SK-N-SH (cell line): Measurements from ENCODE around the gene MFAP4. TPM values are rescaled to one million over a fixed set of nuclear protein-coding genes. Genes with fewer than 3 reads are reported as not detected.
A peak's percentile ranks its signal among the peaks of the same experiment; 100 is the strongest.

ENCODE experiments used
- CTCF ChIA-PET: fragments of 300-600, 350-600 bp; formaldehyde crosslinking; extraction: SDS; loops from one replicate; lab custom pipeline; 2021; lab: Yijun Ruan, JAX
- POLR2A ChIA-PET: fragments of 350-600 bp; sonication (Branson Sonifier 250); formaldehyde crosslinking; extraction: SDS; loops from one replicate; lab custom pipeline; 2020; ENCODE audit warnings: antibody characterized with exemption, inconsistent platforms; lab: Yijun Ruan, JAX
- DNase-seq: peaks from one replicate; pipeline ENCODE4 v3.0.0; 2012
- H2AFZ ChIP-seq: fragments of 200-600 bp; sonication (generic); 2 replicates; pipeline ENCODE4 v1.8.1; 2016; ENCODE audit warnings: antibody characterized with exemption, mild to moderate bottlenecking, low read depth
- H3F3A ChIP-seq: fragments of 200-600 bp; sonication (generic); replicated peaks from 2 replicates; pipeline ENCODE3; 2016; ENCODE audit warnings: antibody characterized with exemption, mild to moderate bottlenecking; ENCODE audit not compliant: insufficient read depth
- H3K27ac ChIP-seq, 2 experiments: fragments of 200-500 bp in 1 of 2; fragments of 200-600 bp in 1 of 2; sonication (Bioruptor generic) in 1 of 2; sonication (generic), shearing (Covaris generic) in 1 of 2; 2 replicates each; pipeline versions ENCODE4 v1.5.1 to v1.6.1; 2014 to 2016; ENCODE audit warnings: low read depth in 2 of 2, inconsistent platforms in 1 of 2, low read length in 1 of 2, mild to moderate bottlenecking in 1 of 2, mixed read lengths in 1 of 2
- H3K27me3 ChIP-seq: fragments of 200-600 bp; sonication (generic), shearing (Covaris generic); 2 replicates; pipeline ENCODE4 v1.6.1; 2016; ENCODE audit warnings: mixed run types; ENCODE audit not compliant: insufficient read depth
- H3K36me3 ChIP-seq, 2 experiments: fragments of 200-500 bp in 1 of 2; fragments of 200-600 bp in 1 of 2; sonication (Bioruptor generic) in 1 of 2; sonication (generic) in 1 of 2; replicated peaks in 1 of 2; 2 replicates each; pipeline versions ENCODE3 to v1.5.1; 2014 to 2016; ENCODE audit warnings: low read length in 1 of 2, mild to moderate bottlenecking in 1 of 2; ENCODE audit not compliant: insufficient read depth in 2 of 2, control insufficient read depth in 1 of 2
- H3K4me1 ChIP-seq, 2 experiments: fragments of 200-500 bp in 1 of 2; fragments of 200-600 bp in 1 of 2; sonication (Bioruptor generic) in 1 of 2; sonication (generic), shearing (Covaris generic) in 1 of 2; 2 replicates each; pipeline versions ENCODE4 v1.5.1 to v1.6.1; 2014 to 2016; ENCODE audit warnings: low read depth in 1 of 2, low read length in 1 of 2, mixed run types in 1 of 2; ENCODE audit not compliant: insufficient read depth in 2 of 2, control insufficient read depth in 1 of 2
- H3K4me2 ChIP-seq: fragments of 200-600 bp; sonication (generic), shearing (Covaris generic); 2 replicates; pipeline ENCODE4 v1.6.1; 2017; ENCODE audit warnings: mixed run types
- H3K4me3 ChIP-seq, 2 experiments: fragments of 200-500 bp in 1 of 2; fragments of 200-600 bp in 1 of 2; sonication (Bioruptor generic) in 1 of 2; sonication (generic), shearing (Covaris generic) in 1 of 2; 2 replicates each; pipeline versions ENCODE4 v1.5.1 to v1.8.1; 2014 to 2016; ENCODE audit warnings: low read depth in 2 of 2, inconsistent platforms in 1 of 2, low read length in 1 of 2, mild to moderate bottlenecking in 1 of 2, mixed read lengths in 1 of 2, moderate library complexity in 1 of 2
- H3K79me2 ChIP-seq: fragments of 200-600 bp; sonication (generic); 2 replicates; pipeline ENCODE4 v1.8.1; 2017; ENCODE audit warnings: mild to moderate bottlenecking; ENCODE audit not compliant: insufficient read depth
- H3K9ac ChIP-seq: fragments of 200-600 bp; sonication (generic); 2 replicates; pipeline ENCODE4 v1.6.1; 2017; ENCODE audit warnings: mixed run types
- H3K9me2 ChIP-seq: fragments of 200-600 bp; sonication (generic); 2 replicates; pipeline ENCODE4 v1.6.1; 2017; ENCODE audit warnings: mixed run types
- H3K9me3 ChIP-seq: fragments of 200-600 bp; sonication (generic); 2 replicates; pipeline ENCODE4 v1.6.1; 2017; ENCODE audit warnings: mixed run types, mild to moderate bottlenecking, moderate library complexity
- H4K20me1 ChIP-seq: fragments of 200-600 bp; sonication (generic); 2 replicates; pipeline ENCODE4 v1.6.1; 2017; ENCODE audit warnings: mild to moderate bottlenecking, mixed run types; ENCODE audit not compliant: insufficient read depth
- CTCF ChIP-seq: fragments of 200-600 bp; sonication (generic); IDR thresholded peaks from 2 replicates; pipeline ENCODE4 v1.6.1; 2017; ENCODE audit warnings: antibody characterized with exemption, mild to moderate bottlenecking, moderate library complexity
- EP300 ChIP-seq, 2 experiments: IDR thresholded peaks; 2 replicates each; pipeline versions ENCODE4 v1.4.0 to v1.6.1; 2012; ENCODE audit warnings: borderline replicate concordance in 1 of 2, low read depth in 1 of 2, low read length in 1 of 2
- FOXJ3 ChIP-seq: sonication (generic); formaldehyde crosslinking; IDR thresholded peaks from 2 replicates; pipeline ENCODE4 v1.5.1; 2020; ENCODE audit warnings: mild to moderate bottlenecking, missing genetic modification reagents
- FOXM1 ChIP-seq: IDR thresholded peaks from 2 replicates; pipeline ENCODE4 v1.4.0; 2012; ENCODE audit warnings: low read depth, mild to moderate bottlenecking
- GABPA ChIP-seq: IDR thresholded peaks from 2 replicates; pipeline ENCODE4 v1.4.0; 2012; ENCODE audit warnings: low read depth, mild to moderate bottlenecking
- GATA2 ChIP-seq: sonication (generic); formaldehyde crosslinking; IDR thresholded peaks from 2 replicates; pipeline ENCODE4 v1.5.0; 2020; ENCODE audit warnings: mild to moderate bottlenecking, missing genetic modification reagents
- JUND ChIP-seq: IDR thresholded peaks from 2 replicates; pipeline ENCODE4 v1.4.0; 2012
- MEF2A ChIP-seq: IDR thresholded peaks from 2 replicates; pipeline ENCODE4 v1.4.0; 2012; ENCODE audit warnings: low read depth, borderline replicate concordance
- NRF1 ChIP-seq: IDR thresholded peaks from 2 replicates; pipeline ENCODE4 v1.6.1; 2012; ENCODE audit warnings: low read depth, mild to moderate bottlenecking, low read length
- POLR2AphosphoS5 ChIP-seq: IDR thresholded peaks from 2 replicates; pipeline ENCODE4 v1.6.1; 2012; ENCODE audit warnings: low read depth, low read length
- RAD21 ChIP-seq: IDR thresholded peaks from 2 replicates; pipeline ENCODE4 v1.6.1; 2012; ENCODE audit warnings: mild to moderate bottlenecking, low read length
- RXRA ChIP-seq: IDR thresholded peaks from 2 replicates; pipeline ENCODE4 v1.4.0; 2012; ENCODE audit warnings: low read depth, mild to moderate bottlenecking, borderline replicate concordance
- TCF12 ChIP-seq: IDR thresholded peaks from 2 replicates; pipeline ENCODE4 v1.4.0; 2012
- TEAD4 ChIP-seq: IDR thresholded peaks from 2 replicates; pipeline ENCODE4 v1.4.0; 2012; ENCODE audit warnings: mild to moderate bottlenecking, borderline replicate concordance; ENCODE audit not compliant: insufficient read depth
- USF1 ChIP-seq: IDR thresholded peaks from 2 replicates; pipeline ENCODE4 v1.4.0; 2012; ENCODE audit warnings: low read depth, borderline replicate concordance
- ZBTB33 ChIP-seq: IDR thresholded peaks from 2 replicates; pipeline ENCODE4 v1.4.0; 2012; ENCODE audit warnings: low read depth, borderline replicate concordance
- WGBS: methylation state at CpG from one replicate; pipeline ENCODE4 v1.1.6; 2017; ENCODE audit warnings: low lambda C conversion rate; 5-methylcytosine and 5-hydroxymethylcytosine counted together
- polyA plus RNA-seq, 3 experiments: library from polyadenylated mRNA; depleted of rRNA; stranded (reverse); fragments of >200 nt; gene quantifications; 2 replicates each; pipeline ENCODE4 v1.2.3, GENCODE V29; 2012
- TF ChIP-seq, protein P1 (sequence below): IDR thresholded peaks from 2 replicates; pipeline ENCODE4 v1.6.1; 2012; ENCODE audit warnings: mild to moderate bottlenecking, low read depth, low read length, moderate library complexity

MFAP4 gene
- polyA plus RNA-seq, 1 of the 3 experiments (the other 2 are of a cell fraction), result 120 TPM

GRCh38 chr17:19345486-19346350, 41.3 kb downstream of the MFAP4 start:
- Histone ChIP-seq H3K27me3 (no peaks in the 10 kb centered on the region), H3K4me2 (peak overlapping the region; percentile 35; the same call in 1 of the 2 replicates), H3K36me3 (no peaks in the 10 kb centered on the region), H3K4me1 (peaks cover 13 to 20% of the 10 kb centered on the region in 2 experiments; a peak in 3 of 4 replicates), H3K79me2 (no peaks in the 10 kb centered on the region), H3K9me3 (no peaks in the 10 kb centered on the region), H3K27ac (peak overlapping the region in 1 of 2 experiments; percentile 90; a peak in 2 of 4 replicates), H3K9ac (peak overlapping the region; percentile 44; the same call in 1 of the 2 replicates), H4K20me1 (no peaks in the 10 kb centered on the region), H3K9me2 (no peaks in the 10 kb centered on the region), H3F3A (peaks cover 28% of the 10 kb centered on the region), H2AFZ (no peak overlapping the region), H3K4me3 (no peak overlapping the region)
- no peak for DNase-seq
- 89% methylated on average over 8 of the region's 13 CpGs for WGBS
- ChIA-PET POLR2A (no interaction called here), CTCF (interaction anchor here (1.2 to 1.7 kb wide), 3 partner anchors 8 to 102 kb away, joined by 4 to 8 read pairs (median 7); partner anchors contain the start of gene B9D1)
- TF ChIP-seq ZBTB33 (no peak), RXRA (no peak), USF1 (no peak), TEAD4 (no peak), EP300 (IDR thresholded peaks at IDR 0.05; ENCODE audit: borderline replicate concordance in 1 of 2, low read depth in 1 of 2, low read length in 1 of 2) (no peak), GABPA (no peak), NRF1 (no peak), JUND (no peak), POLR2AphosphoS5 (no peak), GATA2 (CRISPR knock-in tag) (no peak), MEF2A (no peak), TCF12 (no peak), RAD21 (no peak), FOXJ3 (CRISPR knock-in tag) (no peak), FOXM1 (no peak), CTCF (no peak)
- TF ChIP-seq, protein P1, sequence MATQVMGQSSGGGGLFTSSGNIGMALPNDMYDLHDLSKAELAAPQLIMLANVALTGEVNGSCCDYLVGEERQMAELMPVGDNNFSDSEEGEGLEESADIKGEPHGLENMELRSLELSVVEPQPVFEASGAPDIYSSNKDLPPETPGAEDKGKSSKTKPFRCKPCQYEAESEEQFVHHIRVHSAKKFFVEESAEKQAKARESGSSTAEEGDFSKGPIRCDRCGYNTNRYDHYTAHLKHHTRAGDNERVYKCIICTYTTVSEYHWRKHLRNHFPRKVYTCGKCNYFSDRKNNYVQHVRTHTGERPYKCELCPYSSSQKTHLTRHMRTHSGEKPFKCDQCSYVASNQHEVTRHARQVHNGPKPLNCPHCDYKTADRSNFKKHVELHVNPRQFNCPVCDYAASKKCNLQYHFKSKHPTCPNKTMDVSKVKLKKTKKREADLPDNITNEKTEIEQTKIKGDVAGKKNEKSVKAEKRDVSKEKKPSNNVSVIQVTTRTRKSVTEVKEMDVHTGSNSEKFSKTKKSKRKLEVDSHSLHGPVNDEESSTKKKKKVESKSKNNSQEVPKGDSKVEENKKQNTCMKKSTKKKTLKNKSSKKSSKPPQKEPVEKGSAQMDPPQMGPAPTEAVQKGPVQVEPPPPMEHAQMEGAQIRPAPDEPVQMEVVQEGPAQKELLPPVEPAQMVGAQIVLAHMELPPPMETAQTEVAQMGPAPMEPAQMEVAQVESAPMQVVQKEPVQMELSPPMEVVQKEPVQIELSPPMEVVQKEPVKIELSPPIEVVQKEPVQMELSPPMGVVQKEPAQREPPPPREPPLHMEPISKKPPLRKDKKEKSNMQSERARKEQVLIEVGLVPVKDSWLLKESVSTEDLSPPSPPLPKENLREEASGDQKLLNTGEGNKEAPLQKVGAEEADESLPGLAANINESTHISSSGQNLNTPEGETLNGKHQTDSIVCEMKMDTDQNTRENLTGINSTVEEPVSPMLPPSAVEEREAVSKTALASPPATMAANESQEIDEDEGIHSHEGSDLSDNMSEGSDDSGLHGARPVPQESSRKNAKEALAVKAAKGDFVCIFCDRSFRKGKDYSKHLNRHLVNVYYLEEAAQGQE, result no peak
